Fibroblast of skin of back (primary cell): ENCODE results near the gene CAMK2D.

ENCODE experiments used
- DNase-seq: peaks from one replicate; pipeline ENCODE4 v3.0.0-alpha.2; 2013

The CAMK2D gene

GRCh38 chr4:113682730-113683537 lies 78.6 kb downstream of the CAMK2D start:
- DNase-seq = peak; percentile 87

GRCh38 chr4:113678641-113679040 lies 82.9 kb downstream of the CAMK2D start:
- DNase-seq = peak; percentile 46

- no peak for DNase-seq
Measured at GRCh38 chr4:113677325-113677724, 84.2 kb downstream of the CAMK2D start.

GRCh38 chr4:113675731-113676697 lies 85.5 kb downstream of the CAMK2D start:
- DNase-seq = peak; percentile 55

- DNase-seq = no peak
Measured at GRCh38 chr4:113674733-113675132, 86.8 kb downstream of the CAMK2D start.

- DNase-seq = no peak
Measured at GRCh38 chr4:113674251-113674650, 87.3 kb downstream of the CAMK2D start.

- DNase-seq = peak; percentile 38
Measured at GRCh38 chr4:113673450-113673849, 88.1 kb downstream of the CAMK2D start.

GRCh38 chr4:113666386-113667114 lies 95.0 kb downstream of the CAMK2D start:
- no peak for DNase-seq

GRCh38 chr4:113665036-113665435 lies 96.5 kb downstream of the CAMK2D start:
- DNase-seq = peak; percentile 43

GRCh38 chr4:113662581-113662980 lies 99.0 kb downstream of the CAMK2D start:
- no peak for DNase-seq

- DNase-seq = no peak
Measured at GRCh38 chr4:113659127-113659526, 102.4 kb downstream of the CAMK2D start.

- peak; percentile 50 for DNase-seq
Measured at GRCh38 chr4:113657586-113658233, 103.8 kb downstream of the CAMK2D start.

GRCh38 chr4:113653871-113654270 lies 107.7 kb downstream of the CAMK2D start:
- no peak for DNase-seq

GRCh38 chr4:113646442-113646822 lies 115.1 kb downstream of the CAMK2D start:
- DNase-seq = peak; percentile 22

GRCh38 chr4:113645771-113646441 lies 115.6 kb downstream of the CAMK2D start:
- peak; percentile 76 for DNase-seq

- DNase-seq = no peak
Measured at GRCh38 chr4:113645288-113645687, 116.2 kb downstream of the CAMK2D start.

GRCh38 chr4:113644398-113644797 lies 117.1 kb downstream of the CAMK2D start:
- no peak for DNase-seq

GRCh38 chr4:113643505-113643904 lies 118.0 kb downstream of the CAMK2D start:
- no peak for DNase-seq

- no peak for DNase-seq
Measured at GRCh38 chr4:113641025-113641431, 120.5 kb downstream of the CAMK2D start.

GRCh38 chr4:113639326-113639725 lies 122.2 kb downstream of the CAMK2D start:
- no peak for DNase-seq

GRCh38 chr4:113638562-113638832 lies 123.0 kb downstream of the CAMK2D start:
- DNase-seq = no peak
